DOHH2 (cell line): Measurements from ENCODE around the gene HSPG2.

ENCODE experiments used
- H3F3A ChIP-seq: fragments of 200-600 bp; sonication (generic), shearing (Covaris generic); 2 replicates; pipeline ENCODE4 v1.6.0; 2016; ENCODE audit warnings: antibody characterized with exemption, mild to moderate bottlenecking; ENCODE audit not compliant: control insufficient read depth, insufficient read depth
- H3K27ac ChIP-seq: fragments of 200-600 bp; sonication (generic); 2 replicates; pipeline ENCODE4 v1.5.1; 2014; ENCODE audit warnings: low read depth, mild to moderate bottlenecking, low read length, moderate library complexity
- H3K27me3 ChIP-seq: fragments of 200-600 bp; sonication (generic); 2 replicates; pipeline ENCODE4 v1.6.1; 2014; ENCODE audit warnings: mild to moderate bottlenecking, low read length, mixed read lengths; ENCODE audit not compliant: control insufficient read depth
- H3K36me3 ChIP-seq: fragments of 200-600 bp; sonication (generic); 2 replicates; pipeline ENCODE4 v1.6.1; 2014; ENCODE audit warnings: mild to moderate bottlenecking, low read length, moderate library complexity, mixed read lengths; ENCODE audit not compliant: control insufficient read depth
- H3K4me1 ChIP-seq: fragments of 200-600 bp; sonication (generic); 2 replicates; pipeline ENCODE4 v1.6.1; 2014; ENCODE audit warnings: mild to moderate bottlenecking, low read length, mixed read lengths; ENCODE audit not compliant: control insufficient read depth
- H3K4me2 ChIP-seq: fragments of 200-600 bp; sonication (generic); 2 replicates; pipeline ENCODE4 v1.6.0; 2014; ENCODE audit warnings: mild to moderate bottlenecking, low read length, moderate library complexity
- H3K4me3 ChIP-seq: fragments of 200-600 bp; sonication (generic); 2 replicates; pipeline ENCODE4 v1.5.1; 2014; ENCODE audit warnings: mild to moderate bottlenecking, low read length, mixed read lengths
- H3K79me2 ChIP-seq: fragments of 200-600 bp; sonication (generic); 2 replicates; pipeline ENCODE4 v1.6.1; 2014; ENCODE audit warnings: mild to moderate bottlenecking, low read length, mixed read lengths; ENCODE audit not compliant: control insufficient read depth
- H3K9me2 ChIP-seq: fragments of 200-600 bp; sonication (generic); replicated peaks from 2 replicates; pipeline ENCODE4 v1.6.1; 2014; ENCODE audit warnings: mild to moderate bottlenecking, low read length, mixed read lengths; ENCODE audit not compliant: control insufficient read depth
- H3K9me3 ChIP-seq: fragments of 200-600 bp; sonication (generic); 2 replicates; pipeline ENCODE4 v1.6.1; 2014; ENCODE audit warnings: antibody characterized with exemption, low read length, mixed read lengths; ENCODE audit not compliant: control insufficient read depth, insufficient read depth
- H4K20me1 ChIP-seq: fragments of 200-600 bp; sonication (generic); 2 replicates; pipeline ENCODE4 v1.6.0; 2014; ENCODE audit warnings: low read depth, mild to moderate bottlenecking, antibody characterized with exemption, low read length, moderate library complexity; ENCODE audit not compliant: control insufficient read depth, insufficient read depth
- CTCF ChIP-seq: fragments of 200-600 bp; sonication (generic); IDR thresholded peaks from one replicate; pipeline ENCODE4 v1.5.1; 2014; ENCODE audit warnings: antibody characterized with exemption, mild to moderate bottlenecking, low read depth, low read length; ENCODE audit not compliant: poor library complexity, severe bottlenecking
- EZH2phosphoT487 ChIP-seq: fragments of 200-600 bp; sonication (generic); IDR thresholded peaks from 2 replicates; pipeline ENCODE4 v1.6.1; 2017; ENCODE audit warnings: borderline replicate concordance, mild to moderate bottlenecking, antibody characterized with exemption, low read length, moderate library complexity, mixed read lengths

The HSPG2 gene

GRCh38 chr1:21847223-21848205, 89.6 kb downstream of the HSPG2 start:
- H3K4me1 ChIP-seq = no peaks in the 10 kb centered on the region
- no peak for TF ChIP-seq EZH2phosphoT487
- H3K9me3 ChIP-seq = no peaks in the 10 kb centered on the region
- H3K4me2 ChIP-seq = no peak overlapping the region
- no peaks in the 10 kb centered on the region for H4K20me1 ChIP-seq
- H3F3A ChIP-seq = no peaks in the 10 kb centered on the region
- H3K36me3 ChIP-seq = no peaks in the 10 kb centered on the region
- no peaks in the 10 kb centered on the region for H3K27me3 ChIP-seq
- no peak overlapping the region for H3K27ac ChIP-seq
- H3K79me2 ChIP-seq = no peaks in the 10 kb centered on the region
- H3K4me3 ChIP-seq = no peak overlapping the region
- no peaks in the 10 kb centered on the region for H3K9me2 ChIP-seq

- Histone ChIP-seq H4K20me1 (no peaks in the 10 kb centered on the region), H3K79me2 (no peaks in the 10 kb centered on the region), H3K4me2 (no peak overlapping the region), H3K27ac (no peak overlapping the region), H3K4me1 (no peaks in the 10 kb centered on the region), H3K27me3 (no peaks in the 10 kb centered on the region), H3F3A (no peaks in the 10 kb centered on the region), H3K4me3 (no peak overlapping the region), H3K36me3 (no peaks in the 10 kb centered on the region), H3K9me2 (no peaks in the 10 kb centered on the region), H3K9me3 (no peaks in the 10 kb centered on the region)
- TF ChIP-seq EZH2phosphoT487 = no peak
- TF ChIP-seq CTCF = no peak
Observed at GRCh38 chr1:21845646-21846641, 91.2 kb downstream of the HSPG2 start.

GRCh38 chr1:21843996-21844395, 93.1 kb downstream of the HSPG2 start:
- no peak for TF ChIP-seq CTCF
- TF ChIP-seq EZH2phosphoT487 = no peak
- Histone ChIP-seq H3K9me2 (no peaks in the 10 kb centered on the region), H3K4me3 (no peak overlapping the region), H3K27ac (no peak overlapping the region), H3K36me3 (no peaks in the 10 kb centered on the region), H3F3A (no peaks in the 10 kb centered on the region), H3K79me2 (no peaks in the 10 kb centered on the region), H3K4me2 (no peak overlapping the region), H4K20me1 (no peaks in the 10 kb centered on the region), H3K9me3 (no peaks in the 10 kb centered on the region), H3K27me3 (no peaks in the 10 kb centered on the region), H3K4me1 (no peaks in the 10 kb centered on the region)
